Hematopoietic multipotent progenitor cell (in vitro differentiated cells): ENCODE data around the gene QARS1. TPM values are rescaled to one million over a fixed set of nuclear protein-coding genes. Genes with fewer than 3 reads are reported as not detected.
A peak's percentile ranks its signal among the peaks of the same experiment; 100 is the strongest.

ENCODE experiments used
- DNase-seq, 3 donors: peaks; one replicate each; pipeline ENCODE4 v3.0.0-alpha.2; 2011 to 2015; ENCODE audit warnings: low read depth in 2 of 3, low spot score in 2 of 3
- total RNA-seq: library from RNA; depleted of rRNA; stranded (reverse); fragments of >200 nt; gene quantifications from one replicate; pipeline ENCODE4 v1.2.3, GENCODE V29; 2012

The QARS1 gene
- total RNA-seq, 1 donor = 1,148 TPM

DNA sequence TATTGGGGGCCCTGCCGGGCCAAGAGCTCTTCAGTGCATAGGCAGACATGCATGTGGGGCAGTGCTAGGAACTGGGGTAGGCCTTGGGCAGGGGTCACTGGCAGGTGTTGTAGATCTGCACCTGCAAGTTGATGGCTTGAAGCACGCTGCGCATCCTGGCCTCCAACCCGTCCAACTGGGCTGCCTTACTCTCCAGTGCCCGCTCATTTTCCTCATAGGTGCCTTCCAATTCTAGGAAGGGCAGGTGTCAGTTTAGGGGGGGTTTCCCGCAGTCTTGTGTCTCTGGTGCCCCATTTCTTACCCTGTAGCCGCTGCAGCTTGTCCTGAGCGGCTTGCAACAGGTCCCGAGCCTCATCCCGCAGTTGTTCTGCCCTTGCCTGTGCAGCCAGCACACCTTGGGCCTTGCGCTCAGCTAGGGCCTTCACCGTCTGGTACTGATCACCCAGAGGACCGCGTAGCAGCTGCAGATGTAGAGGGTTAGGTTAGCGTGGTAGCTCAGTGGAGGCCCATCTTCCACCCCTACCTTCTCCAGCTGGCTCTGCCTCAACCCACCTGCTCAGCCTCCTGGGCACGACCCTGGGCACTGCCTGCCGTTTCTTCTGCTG is 16.7 kb upstream of the QARS1 start:
- DNase-seq = no peak

DNA sequence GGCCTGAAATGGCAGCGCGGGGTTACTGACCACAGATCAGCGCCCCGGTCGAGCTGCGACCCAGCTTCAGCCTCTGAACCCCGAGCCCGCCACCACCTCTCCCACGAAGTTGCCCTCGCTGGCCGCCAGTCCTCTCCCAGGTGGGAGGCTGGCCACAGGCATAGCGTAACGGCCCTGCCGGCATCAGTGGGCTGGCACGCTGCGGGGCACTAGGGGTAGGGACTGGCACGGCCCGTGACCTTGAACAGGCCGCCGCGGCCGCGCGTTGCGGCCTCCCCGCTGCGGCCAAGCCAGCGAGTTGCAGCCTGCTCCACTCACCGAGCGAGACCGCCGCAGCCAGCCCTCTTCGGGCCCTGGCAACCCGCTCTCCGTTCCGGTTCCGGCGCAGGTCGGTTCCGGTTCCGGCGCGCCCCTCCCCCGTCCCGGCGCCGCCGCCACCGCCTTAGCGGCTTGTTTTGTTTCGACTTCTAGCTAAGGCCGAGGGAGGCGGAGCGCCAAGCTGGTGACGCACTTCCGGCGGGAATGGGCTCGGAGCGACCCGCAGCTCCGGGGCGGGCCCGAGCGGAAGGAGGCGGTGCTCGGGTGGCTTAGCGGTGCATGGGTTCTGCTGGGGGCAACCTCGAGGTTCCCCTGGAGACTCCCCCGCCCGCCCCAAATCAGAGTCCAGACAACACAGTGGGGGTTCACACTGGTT is 16.0 kb upstream of the QARS1 start, which contains the start of gene USP19:
Gene USP19 (minus strand): TSS at position 386 of the 694 bp plus-strand sequence. CDS start 1,678 bp downstream, outside the sequence.
- DNase-seq = peak; percentile 92 to 96 (median 96)

DNA sequence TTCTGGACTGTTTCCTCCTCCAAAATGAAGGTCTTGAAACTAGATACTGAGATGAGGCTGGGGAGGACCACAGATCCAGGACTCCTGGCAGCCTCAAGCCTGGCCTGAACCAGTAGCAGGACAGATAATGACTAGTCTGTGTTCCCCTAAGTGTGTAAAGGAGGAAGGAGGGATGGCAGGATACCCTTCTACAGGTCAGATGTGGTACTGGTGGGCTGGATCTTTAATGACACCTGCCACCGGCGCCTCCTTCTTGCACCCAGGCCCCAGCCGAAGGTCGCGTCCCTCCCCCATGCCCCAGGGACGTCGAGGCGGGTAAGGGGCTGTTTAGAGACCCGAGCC is 15.5 kb upstream of the QARS1 start:
- peak in 2 of 3 donors; percentile 20 to 44 for DNase-seq

DNA sequence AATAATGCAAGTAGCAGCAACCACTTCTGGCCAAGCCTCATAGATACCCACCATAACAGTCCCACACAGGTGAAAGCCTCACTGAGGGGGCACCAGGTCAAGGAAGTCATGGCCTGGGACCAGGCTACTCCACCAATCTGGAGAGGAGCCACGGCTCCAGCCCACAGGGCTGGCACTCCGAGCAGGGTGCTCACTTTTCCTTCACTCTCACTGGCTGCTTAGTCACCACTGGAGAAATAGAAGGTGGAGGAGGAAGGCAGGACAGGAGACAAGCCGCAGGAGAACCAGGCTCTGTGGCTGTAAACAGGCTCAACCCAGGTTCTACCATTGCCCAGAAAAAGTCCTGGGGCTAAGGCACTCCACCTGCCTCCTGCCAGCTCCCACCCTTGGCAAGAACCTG is 14.9 kb upstream of the QARS1 start:
- no peak for DNase-seq

DNA sequence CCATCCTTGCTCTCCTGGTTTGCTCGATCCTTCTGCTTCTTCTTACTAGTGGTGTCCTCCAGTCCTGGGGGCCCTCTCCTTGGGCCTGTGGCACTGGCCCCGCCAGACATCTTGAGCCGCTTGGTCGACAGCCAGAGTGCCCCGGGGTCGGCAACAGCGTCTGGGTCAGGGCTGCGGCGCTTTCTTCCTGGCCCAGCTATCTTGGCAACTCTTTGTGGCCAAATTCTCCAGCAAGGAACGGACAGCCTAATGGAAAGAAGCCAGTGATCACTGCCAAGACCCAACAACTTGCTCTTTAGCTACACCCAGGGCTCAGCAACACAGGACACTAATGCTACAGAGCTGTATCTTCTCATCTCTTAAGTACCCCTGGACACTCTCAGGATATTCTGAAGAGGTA is 14.5 kb upstream of the QARS1 start:
- no peak for DNase-seq

DNA sequence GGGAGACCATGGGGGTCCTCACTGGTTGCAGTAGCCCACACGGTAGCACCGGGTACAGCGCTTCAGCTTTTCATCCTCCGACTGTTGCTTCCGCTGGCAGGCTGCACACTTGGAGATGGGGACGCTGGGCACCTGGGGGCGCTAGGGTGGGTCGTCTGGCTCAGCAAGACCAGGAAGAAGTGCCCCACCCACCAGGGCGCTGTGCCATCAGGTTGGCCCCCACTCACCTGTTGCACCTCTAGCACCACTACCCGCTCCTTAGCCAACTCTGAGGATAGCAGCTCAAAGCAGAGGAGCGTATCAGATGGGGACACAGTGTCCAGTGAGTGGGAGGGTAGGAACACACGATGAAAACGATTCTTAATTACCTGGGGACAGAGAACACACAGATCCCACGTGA is 7.7 kb upstream of the QARS1 start:
- no peak for DNase-seq

DNA sequence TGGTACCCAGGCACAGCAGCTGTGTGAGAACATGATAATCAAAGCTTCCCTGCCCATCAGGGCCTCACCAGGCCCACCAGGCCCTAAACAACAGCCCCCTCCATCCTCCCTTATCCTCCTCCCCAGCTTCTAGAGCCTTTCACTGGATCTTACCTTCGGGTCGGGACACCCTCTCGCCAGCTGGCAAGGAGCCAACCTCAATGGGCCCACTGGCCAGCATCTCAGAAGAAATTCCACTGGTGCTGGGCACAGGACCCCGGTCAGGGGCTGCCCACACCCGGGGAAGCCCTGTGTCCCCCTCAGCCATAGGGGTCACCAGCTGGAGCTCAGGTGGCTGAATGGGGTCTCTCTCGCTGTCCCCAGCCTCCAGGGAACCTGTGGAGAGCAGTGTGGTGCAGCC is 6.8 kb upstream of the QARS1 start:
- DNase-seq = no peak

DNA sequence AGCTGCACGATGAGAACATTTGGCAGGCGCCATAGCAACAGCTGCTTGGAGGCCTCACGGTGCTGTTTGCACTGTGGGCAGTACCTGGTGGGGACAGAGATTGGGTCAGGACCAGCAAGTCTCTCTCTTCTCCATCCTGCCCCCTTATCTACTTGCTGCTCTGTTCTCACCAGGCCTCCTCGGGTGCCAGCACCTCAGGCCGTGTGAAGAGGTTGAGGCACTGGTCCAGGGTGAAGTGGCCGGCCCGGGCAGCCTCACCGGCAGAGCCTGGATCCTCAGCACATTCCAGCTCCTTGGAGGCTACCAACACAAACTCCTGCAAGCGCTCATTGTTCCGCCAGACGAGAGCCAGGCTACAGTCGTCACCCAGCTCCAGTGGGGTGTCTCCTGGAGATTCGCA is 6.2 kb upstream of the QARS1 start:
- no peak for DNase-seq

DNA sequence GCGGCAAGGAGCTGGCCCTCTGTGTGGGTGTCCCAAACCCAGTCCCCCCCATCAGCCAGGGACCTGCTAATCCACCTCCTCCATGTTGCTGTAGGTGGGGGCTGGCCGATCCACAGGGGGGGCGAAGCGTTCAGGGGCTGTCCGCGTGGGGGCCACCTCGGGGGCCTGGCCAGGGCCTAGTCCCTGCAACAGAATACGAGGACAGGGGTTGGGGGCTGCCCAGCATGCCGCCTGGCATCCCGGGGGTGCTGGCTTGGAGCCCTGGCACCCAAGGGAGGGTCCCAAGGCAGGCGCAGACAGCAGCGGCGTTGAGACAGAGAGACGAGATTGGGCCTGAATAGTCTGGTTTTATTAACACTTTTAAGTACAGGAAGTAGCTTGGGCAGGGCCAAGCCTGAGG is 3.8 kb upstream of the QARS1 start:
- DNase-seq = no peak

DNA sequence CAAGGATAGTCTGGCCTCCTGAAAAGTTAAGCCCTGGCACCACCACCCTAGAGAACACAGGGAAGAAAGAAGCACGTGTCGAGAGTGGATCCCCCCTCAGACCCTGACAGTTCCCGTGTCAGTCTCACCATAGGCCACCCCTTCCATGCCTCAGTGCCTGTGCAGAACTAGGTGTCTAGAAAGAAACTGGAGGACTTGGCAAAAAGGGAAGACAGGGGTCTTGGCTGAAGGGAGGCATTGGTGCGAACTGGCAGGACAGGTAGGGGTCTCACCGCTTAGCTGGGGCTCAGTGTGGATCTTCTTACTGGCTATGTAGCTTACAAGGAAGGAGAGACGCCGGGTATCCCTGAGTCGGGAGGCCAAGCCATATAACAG is 518 bp downstream of the QARS1 start:
- DNase-seq = no peak

DNA sequence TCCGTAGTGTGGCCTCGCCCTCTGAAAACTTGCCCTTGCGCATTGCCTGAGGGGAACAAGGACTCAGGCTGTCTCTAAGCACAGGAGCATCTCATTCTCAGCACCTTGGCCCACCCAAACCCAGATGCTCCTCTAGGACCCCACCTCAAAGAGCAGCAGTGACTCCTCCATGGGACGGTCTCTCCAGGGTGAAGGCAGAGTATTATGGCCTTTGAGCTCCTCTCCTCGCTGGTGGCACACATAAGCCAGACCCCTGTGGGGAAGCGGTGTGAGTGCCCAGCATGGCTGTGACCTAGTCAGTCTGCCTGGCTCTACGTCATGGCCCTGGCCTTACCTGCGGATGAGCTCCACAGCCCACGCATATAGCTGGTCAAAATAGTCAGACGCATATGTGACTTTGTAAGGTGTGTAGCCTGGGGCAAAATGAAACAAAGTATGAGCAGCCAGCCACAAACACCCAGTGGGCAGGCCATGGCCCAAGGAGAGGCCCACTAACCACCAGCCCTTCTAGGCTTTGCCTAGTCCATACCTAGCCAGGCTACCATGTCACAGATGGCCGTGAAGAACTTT is 4.4 kb downstream of the QARS1 start:
- no peak for DNase-seq

DNA sequence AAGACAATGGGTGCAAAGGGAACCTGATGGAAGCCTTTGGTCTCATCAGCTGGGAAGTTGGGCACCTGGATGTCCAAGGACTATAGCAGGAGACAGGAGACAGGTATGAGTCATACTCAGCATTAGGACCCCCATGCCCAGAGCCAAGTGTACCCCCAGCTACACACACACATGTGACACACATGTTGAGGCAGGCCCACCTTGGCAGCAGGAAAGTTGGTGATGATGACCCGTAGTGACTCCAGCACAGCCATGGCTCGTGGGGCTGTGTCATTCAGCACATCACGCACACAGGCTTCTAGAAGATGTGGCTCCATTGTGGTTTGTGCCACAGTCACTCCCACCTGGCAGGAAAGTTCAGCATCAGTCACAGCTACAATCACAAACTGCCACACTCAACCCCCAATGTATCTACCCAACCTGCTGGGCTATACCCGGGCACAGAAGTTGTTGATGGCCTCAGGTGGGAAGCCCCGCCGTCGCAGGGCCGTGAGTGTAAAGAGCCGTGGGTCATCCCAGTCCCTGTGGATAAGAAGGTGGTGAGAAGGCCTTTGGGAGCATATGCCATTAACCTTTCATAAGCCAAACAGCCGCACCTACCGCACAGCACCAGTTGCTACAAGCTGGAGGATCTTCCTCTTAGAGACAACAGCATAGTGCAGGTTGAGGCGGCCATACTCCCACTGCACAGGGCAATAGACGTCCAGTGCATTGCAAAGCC is 5.5 kb downstream of the QARS1 start:
- DNase-seq = no peak

DNA sequence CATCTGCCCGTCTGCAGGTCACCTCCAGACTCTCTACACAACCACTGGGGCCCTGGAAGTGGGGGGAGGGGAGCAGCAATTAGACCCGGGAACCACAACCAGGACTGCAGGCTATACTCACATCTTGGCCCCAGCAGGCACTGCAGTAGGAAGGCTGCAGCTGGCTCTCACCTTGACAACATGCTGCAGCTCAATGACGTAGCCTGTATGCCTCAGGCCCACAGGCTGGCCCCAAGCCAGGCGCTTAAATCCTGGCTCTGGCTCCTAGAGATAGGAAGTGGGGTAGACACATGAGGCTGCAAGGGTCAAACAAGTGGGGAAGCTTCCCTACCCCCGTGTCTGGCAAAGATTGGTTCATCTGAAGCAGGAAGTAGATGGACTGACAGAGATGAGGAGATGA is 6.1 kb downstream of the QARS1 start:
- no peak for DNase-seq

DNA sequence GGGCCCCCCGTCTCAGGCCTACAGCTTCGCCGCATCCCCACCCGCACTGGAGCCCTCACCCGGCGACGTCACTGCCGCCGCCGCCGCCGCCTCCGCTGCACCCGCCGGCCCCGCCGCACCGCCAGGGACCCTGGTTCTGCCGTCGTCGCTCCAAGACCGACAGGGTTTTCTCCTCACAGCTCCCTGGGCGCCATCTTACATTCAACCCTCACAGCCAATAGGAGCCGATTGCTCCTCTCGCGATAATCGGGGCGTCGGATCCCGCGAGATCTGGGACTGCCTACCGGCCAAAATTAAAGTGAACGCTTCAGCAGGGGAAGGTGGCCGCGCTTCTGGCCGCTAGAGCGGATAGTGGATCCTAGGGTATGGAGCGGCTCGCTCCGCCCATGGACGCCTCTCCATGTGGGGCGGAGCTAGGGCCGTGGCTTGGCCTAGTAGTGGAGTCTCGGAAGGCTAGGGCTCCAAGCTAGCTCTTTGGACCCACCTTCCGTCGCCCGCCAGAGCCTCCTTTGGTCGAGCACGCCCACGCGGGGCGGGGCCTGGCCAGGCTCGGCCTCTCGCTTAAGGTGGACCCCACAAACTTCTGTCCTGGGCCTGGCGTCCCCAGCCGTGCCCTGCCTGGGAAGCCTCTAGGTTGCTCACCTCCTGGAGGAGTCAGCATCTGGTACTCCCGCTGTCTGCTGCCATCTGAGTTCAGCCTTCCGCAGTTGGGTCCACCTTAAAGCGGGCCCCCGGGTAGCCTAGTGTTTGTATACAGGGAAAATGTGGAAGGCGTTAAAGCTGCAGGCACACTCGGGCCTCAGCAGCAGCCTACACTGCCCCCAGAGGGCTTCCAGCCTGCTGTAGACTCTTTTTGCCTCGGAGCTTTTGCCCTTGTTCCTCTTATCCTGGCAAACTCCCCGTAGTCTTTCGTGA is 10.4 kb downstream of the QARS1 start, which contains the start of gene QRICH1:
Gene QRICH1 (minus strand): TSS at position 219 of the 915 bp plus-strand sequence. CDS start 17,054 bp downstream, outside the sequence.
- peak; percentile 94 to 100 (median 98) for DNase-seq

DNA sequence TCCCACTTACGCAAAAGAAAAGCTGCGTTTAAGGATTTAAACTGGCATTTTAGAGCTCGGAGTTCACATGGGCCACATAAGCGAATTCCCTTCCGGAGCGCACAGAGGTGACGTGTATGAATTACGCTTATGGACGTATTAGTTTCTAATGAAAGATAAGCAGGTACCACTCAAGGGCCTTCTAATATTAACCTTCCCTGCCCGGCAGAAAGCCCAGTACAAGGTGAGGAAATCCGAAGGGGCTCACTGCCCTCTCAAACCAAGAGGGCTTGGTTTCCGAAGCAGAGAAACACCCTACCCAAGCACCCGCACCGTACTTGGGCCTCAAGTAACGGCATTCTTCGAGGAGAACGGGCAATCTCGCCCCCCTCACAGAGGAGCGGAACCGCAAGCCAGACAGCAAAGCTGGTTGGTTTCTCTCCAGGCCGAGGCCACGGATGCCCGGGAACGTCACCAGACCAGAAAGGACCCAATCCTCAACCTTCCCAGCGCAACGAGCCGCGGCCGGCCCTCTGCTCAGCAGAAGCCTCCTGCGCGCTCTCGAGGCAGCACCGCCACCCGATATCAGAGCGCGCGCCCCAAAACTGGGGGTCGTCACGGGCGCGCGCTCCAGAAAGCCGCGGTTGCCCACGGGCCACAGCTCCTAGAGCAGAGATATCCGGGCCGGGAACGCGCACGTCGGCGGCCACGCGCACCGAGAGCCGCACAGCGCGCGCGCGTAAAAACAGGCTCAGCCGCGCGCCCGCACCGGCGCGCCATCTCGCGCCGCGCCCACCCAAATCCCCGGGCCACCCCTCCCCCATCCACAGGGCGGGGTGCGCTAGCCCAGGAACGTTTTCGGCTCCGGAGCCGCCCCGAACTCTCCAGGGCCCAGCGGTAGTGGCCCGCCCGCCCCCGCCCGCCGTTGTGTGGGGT is 11.4 kb downstream of the QARS1 start:
- peak; percentile 73 to 84 (median 82) for DNase-seq

DNA sequence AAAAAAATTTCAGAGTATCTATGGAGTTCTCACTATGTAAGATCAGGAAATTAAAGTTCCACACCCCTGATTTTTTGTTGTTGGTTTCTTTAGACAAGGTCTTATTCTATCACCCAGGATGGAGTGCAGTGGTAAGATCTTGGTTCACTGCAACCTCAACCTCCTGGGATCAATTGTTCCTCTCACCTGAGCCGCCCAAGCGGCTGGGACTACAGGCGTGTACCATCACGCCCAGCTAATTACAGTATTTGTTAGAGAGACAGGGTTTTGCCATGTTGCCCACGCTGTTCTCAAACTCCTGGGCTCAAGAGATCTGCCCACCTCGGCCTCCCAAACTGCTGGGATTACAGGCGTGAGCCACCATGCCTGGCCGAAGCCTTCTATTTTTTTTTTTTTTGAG is 23.1 kb downstream of the QARS1 start:
- no peak for DNase-seq

DNA sequence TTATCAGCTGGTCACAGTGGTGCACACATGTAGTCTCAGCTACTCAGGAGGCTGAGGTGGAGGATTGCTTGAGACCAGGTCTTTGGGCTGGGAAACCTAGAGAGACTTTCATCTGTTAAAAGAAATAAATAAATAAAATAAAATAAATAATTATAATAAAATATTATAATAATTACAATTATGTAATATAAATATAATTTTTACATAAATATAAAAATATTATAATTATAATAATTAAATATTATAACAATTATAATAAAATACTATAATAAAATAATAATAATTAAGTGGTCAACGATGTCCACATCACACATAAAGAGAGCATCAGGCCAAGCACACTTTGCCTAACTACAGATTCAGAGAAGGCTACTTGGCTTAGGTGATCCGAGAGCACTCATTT is 25.3 kb downstream of the QARS1 start:
- DNase-seq = no peak

DNA sequence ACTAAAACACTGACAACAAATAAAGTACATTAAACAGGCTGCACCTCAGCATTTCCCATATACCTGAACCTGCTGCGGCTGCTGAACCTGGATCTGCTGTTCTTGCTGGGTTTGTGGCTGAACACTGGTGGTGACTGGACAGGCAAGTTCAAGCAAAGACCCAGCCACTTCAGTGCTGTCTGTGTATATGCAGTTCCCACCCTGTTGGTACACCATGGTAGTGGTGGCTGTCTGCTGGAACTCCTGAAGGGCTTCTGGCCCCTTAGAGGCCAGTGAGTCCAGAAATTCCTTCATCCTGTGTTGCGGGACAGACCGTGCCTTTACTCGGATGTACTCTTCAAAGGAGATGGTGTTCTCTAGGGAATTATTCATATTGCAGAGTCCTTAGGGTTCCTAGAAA is 27.9 kb downstream of the QARS1 start:
- DNase-seq = no peak

DNA sequence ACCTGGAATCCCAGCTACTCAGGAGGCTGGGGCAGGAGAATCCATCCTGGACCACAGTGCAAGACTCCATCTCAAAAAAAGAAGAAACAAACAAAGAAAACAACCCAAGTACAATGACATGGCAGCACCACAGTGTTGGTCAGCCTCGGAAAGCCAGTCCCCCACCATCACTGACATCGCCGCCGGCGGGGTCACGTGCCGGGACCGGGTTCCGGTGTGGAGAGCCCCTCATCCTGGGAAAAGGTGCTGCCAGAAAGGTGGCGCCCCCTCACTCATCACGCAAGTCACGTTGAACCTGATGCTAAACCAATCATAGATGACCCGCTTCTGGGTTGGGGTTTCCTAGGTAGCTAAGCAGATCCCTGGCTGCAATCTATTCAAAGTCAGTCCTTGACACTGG is 28.4 kb downstream of the QARS1 start:
- no peak for DNase-seq

DNA sequence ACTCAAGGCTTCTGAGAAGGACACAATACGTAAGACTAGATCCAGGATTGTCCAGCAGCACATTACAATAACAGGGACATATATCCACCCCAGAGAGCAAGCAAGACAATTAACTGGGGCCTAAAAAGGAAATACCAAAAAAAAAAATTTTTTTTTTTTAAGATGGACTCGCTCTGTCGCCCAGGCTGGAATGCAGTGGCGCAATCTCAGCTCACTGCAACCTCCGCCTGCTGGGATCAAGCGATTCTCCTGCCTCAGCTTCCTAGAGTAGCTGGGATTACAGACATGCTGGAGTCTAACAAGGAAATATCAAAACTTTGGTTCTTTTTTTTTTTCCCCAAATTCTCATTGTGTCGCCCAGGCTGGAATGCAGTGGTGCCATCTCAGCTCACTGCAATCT is 46.5 kb downstream of the QARS1 start:
- no peak for DNase-seq
